MM.1S (cell line): ENCODE results near the gene CFAP46.

Source experiments
- DNase-seq: peaks from one replicate; pipeline ENCODE4 v3.0.0-alpha.2; 2015
- H2AFZ ChIP-seq: fragments of 300-600 bp; sonication (generic); 2 replicates; pipeline ENCODE4 v1.6.0; 2016; ENCODE audit warnings: antibody characterized with exemption, low read length
- H3F3A ChIP-seq: fragments of 300-600 bp; sonication (generic); 2 replicates; pipeline ENCODE4 v1.6.1; 2016; ENCODE audit warnings: mild to moderate bottlenecking, antibody characterized with exemption, low read length, moderate library complexity, mixed read lengths; ENCODE audit not compliant: insufficient read depth
- H3K27ac ChIP-seq: fragments of 300-600 bp; sonication (generic); 2 replicates; pipeline ENCODE4 v1.5.1; 2016; ENCODE audit warnings: mild to moderate bottlenecking, low read length
- H3K27me3 ChIP-seq: fragments of 300-600 bp; sonication (generic); replicated peaks from 2 replicates; pipeline ENCODE4 v1.6.0; 2016; ENCODE audit warnings: low read length; ENCODE audit not compliant: insufficient read depth
- H3K36me3 ChIP-seq: fragments of 300-600 bp; sonication (generic); replicated peaks from 2 replicates; pipeline ENCODE4 v1.6.1; 2016; ENCODE audit warnings: mild to moderate bottlenecking, low read length, mixed read lengths; ENCODE audit not compliant: insufficient read depth
- H3K4me1 ChIP-seq: fragments of 300-600 bp; sonication (generic); 2 replicates; pipeline ENCODE4 v1.6.1; 2016; ENCODE audit warnings: low read length, mixed read lengths
- H3K4me2 ChIP-seq: fragments of 300-600 bp; sonication (generic); 2 replicates; pipeline ENCODE4 v1.6.0; 2016; ENCODE audit warnings: low read depth, low read length
- H3K4me3 ChIP-seq: fragments of 300-600 bp; sonication (generic); 2 replicates; pipeline ENCODE4 v1.5.1; 2016; ENCODE audit warnings: low read length, mixed read lengths
- H3K79me2 ChIP-seq: fragments of 300-600 bp; sonication (generic); 2 replicates; pipeline ENCODE4 v1.6.1; 2016; ENCODE audit warnings: mixed run types, low read length, mixed read lengths
- H3K9ac ChIP-seq: fragments of 300-600 bp; sonication (generic); 2 replicates; pipeline ENCODE4 v1.6.1; 2016; ENCODE audit warnings: low read length, mixed read lengths
- H3K9me2 ChIP-seq: fragments of 300-600 bp; sonication (generic); replicated peaks from 2 replicates; pipeline ENCODE4 v1.6.1; 2016; ENCODE audit warnings: mild to moderate bottlenecking, low read length, mixed read lengths; ENCODE audit not compliant: insufficient read depth
- H3K9me3 ChIP-seq: fragments of 300-600 bp; sonication (generic); replicated peaks from 2 replicates; pipeline ENCODE4 v1.6.1; 2016; ENCODE audit warnings: mild to moderate bottlenecking, low read length, mixed read lengths; ENCODE audit not compliant: insufficient read depth
- H4K20me1 ChIP-seq: fragments of 300-600 bp; sonication (generic); 2 replicates; pipeline ENCODE4 v1.6.1; 2016; ENCODE audit warnings: mild to moderate bottlenecking, low read length, moderate library complexity, mixed read lengths; ENCODE audit not compliant: insufficient read depth
- CTCF ChIP-seq: fragments of 300-600 bp; sonication (generic); IDR thresholded peaks from 2 replicates; pipeline ENCODE4 v1.5.1; 2016; ENCODE audit warnings: antibody characterized with exemption, low read length, mixed read lengths
- EZH2 ChIP-seq: fragments of 300-600 bp; sonication (generic); optimal IDR thresholded peaks from 2 replicates; pipeline ENCODE3; 2017; ENCODE audit warnings: low read depth, mild to moderate bottlenecking, antibody characterized with exemption, low read length, mixed read lengths
- EZH2phosphoT487 ChIP-seq: fragments of 300-600 bp; sonication (generic); IDR thresholded peaks from 2 replicates; pipeline ENCODE4 v1.6.1; 2018; ENCODE audit warnings: antibody characterized with exemption, low read length

Gene CFAP46

GRCh38 chr10:132848951-132849545 is 93.3 kb downstream of the CFAP46 start:
- no peaks in the 10 kb centered on the region for H3K9me2 ChIP-seq
- no peaks in the 10 kb centered on the region for H3K36me3 ChIP-seq
- H2AFZ ChIP-seq, result no peak overlapping the region
- no peaks in the 10 kb centered on the region for H3K4me1 ChIP-seq
- TF ChIP-seq EZH2phosphoT487 (no peak), EZH2 (no peak), CTCF (no peak)
- no peaks in the 10 kb centered on the region for H3F3A ChIP-seq
- DNase-seq, result no peak
- no peak overlapping the region for H3K4me2 ChIP-seq
- H4K20me1 ChIP-seq, result no peaks in the 10 kb centered on the region
- no peaks in the 10 kb centered on the region for H3K79me2 ChIP-seq
- no peak overlapping the region for H3K27ac ChIP-seq
- H3K9me3 ChIP-seq, result no peaks in the 10 kb centered on the region
- H3K27me3 ChIP-seq, result peaks cover 41% of the 10 kb centered on the region
- no peak overlapping the region for H3K4me3 ChIP-seq
- H3K9ac ChIP-seq, result no peak overlapping the region

GRCh38 chr10:132848291-132848701 is 94.1 kb downstream of the CFAP46 start:
- Histone ChIP-seq H3F3A (no peaks in the 10 kb centered on the region), H2AFZ (no peak overlapping the region), H3K4me1 (no peaks in the 10 kb centered on the region), H3K9me2 (no peaks in the 10 kb centered on the region), H3K9me3 (no peaks in the 10 kb centered on the region), H4K20me1 (no peaks in the 10 kb centered on the region), H3K4me2 (no peak overlapping the region), H3K27ac (no peak overlapping the region), H3K36me3 (no peaks in the 10 kb centered on the region), H3K27me3 (peaks cover 33% of the 10 kb centered on the region), H3K79me2 (no peaks in the 10 kb centered on the region), H3K4me3 (no peak overlapping the region), H3K9ac (no peak overlapping the region)
- no peak for DNase-seq
- TF ChIP-seq EZH2phosphoT487, result no peak
- no peak for TF ChIP-seq EZH2
- no peak for TF ChIP-seq CTCF

- Histone ChIP-seq H3K4me1 (no peaks in the 10 kb centered on the region), H2AFZ (no peak overlapping the region), H3K27ac (no peak overlapping the region), H3K79me2 (no peaks in the 10 kb centered on the region), H3F3A (no peaks in the 10 kb centered on the region), H3K9me3 (no peaks in the 10 kb centered on the region), H3K4me3 (no peak overlapping the region), H3K36me3 (no peaks in the 10 kb centered on the region), H4K20me1 (no peaks in the 10 kb centered on the region), H3K27me3 (peaks cover 29% of the 10 kb centered on the region), H3K9ac (no peak overlapping the region), H3K9me2 (no peaks in the 10 kb centered on the region), H3K4me2 (no peak overlapping the region)
- DNase-seq, result no peak
- TF ChIP-seq EZH2phosphoT487 (no peak), CTCF (no peak), EZH2 (no peak)
These were observed 94.5 kb downstream of the CFAP46 start for GRCh38 chr10:132847856-132848255.
